ENCODE measurements around the gene CCDC74B. TPM values are rescaled to one million over a fixed set of nuclear protein-coding genes. Genes with fewer than 3 reads are reported as not detected.
"Not testable (repeated sequence)": the region's sequence is repeated elsewhere in the genome, so short reads cannot be mapped to it uniquely, and the experiment has no call there.

Gene CCDC74B
- total RNA-seq, 2 donors from 2014 or later = 1.3 to 4.4 TPM

- not testable (repeated sequence) for H3K4me1 Mint-ChIP-seq; ATAC-seq (replicated peaks); H3K9me3 Mint-ChIP-seq; H3K4me3 Mint-ChIP-seq; H3K27me3 Mint-ChIP-seq; H3K27ac Mint-ChIP-seq
- peaks cover 12% of the 10 kb centered on the region for H3K36me3 Mint-ChIP-seq (ENCODE audit: low read depth)
Measured at GRCh38 chr2:130148515-130148914, 3.6 kb upstream of the CCDC74B start.

GRCh38 chr2:130143266-130144039, 1.5 kb downstream of the CCDC74B start:
- H3K4me3 Mint-ChIP-seq = peak overlapping the region; percentile 79
- not testable (repeated sequence) for H3K4me1 Mint-ChIP-seq; H3K27me3 Mint-ChIP-seq; ATAC-seq (replicated peaks); H3K36me3 Mint-ChIP-seq (ENCODE audit: low read depth); H3K27ac Mint-ChIP-seq; H3K9me3 Mint-ChIP-seq

- not testable (repeated sequence) for H3K27ac Mint-ChIP-seq; H3K36me3 Mint-ChIP-seq (ENCODE audit: low read depth); H3K27me3 Mint-ChIP-seq; ATAC-seq (replicated peaks); H3K4me1 Mint-ChIP-seq; H3K9me3 Mint-ChIP-seq
- peak overlapping the region; percentile 79 for H3K4me3 Mint-ChIP-seq
Measured at GRCh38 chr2:130142396-130143265, 2.3 kb downstream of the CCDC74B start.

GRCh38 chr2:130141645-130142370, 3.1 kb downstream of the CCDC74B start:
- not testable (repeated sequence) for H3K27ac Mint-ChIP-seq; H3K4me3 Mint-ChIP-seq; ATAC-seq (replicated peaks); H3K36me3 Mint-ChIP-seq (ENCODE audit: low read depth); H3K9me3 Mint-ChIP-seq; H3K4me1 Mint-ChIP-seq; H3K27me3 Mint-ChIP-seq

GRCh38 chr2:130141002-130141401, 3.9 kb downstream of the CCDC74B start:
- H3K27ac Mint-ChIP-seq; H3K4me1 Mint-ChIP-seq; H3K36me3 Mint-ChIP-seq (ENCODE audit: low read depth); H3K4me3 Mint-ChIP-seq; H3K27me3 Mint-ChIP-seq; H3K9me3 Mint-ChIP-seq; ATAC-seq (replicated peaks): not testable (repeated sequence)

- H3K27ac Mint-ChIP-seq; H3K9me3 Mint-ChIP-seq; H3K4me1 Mint-ChIP-seq; H3K36me3 Mint-ChIP-seq (ENCODE audit: low read depth); H3K27me3 Mint-ChIP-seq; ATAC-seq (replicated peaks); H3K4me3 Mint-ChIP-seq: not testable (repeated sequence)
Measured at GRCh38 chr2:130140516-130140915, 4.4 kb downstream of the CCDC74B start.

- not testable (repeated sequence) for H3K27ac Mint-ChIP-seq, H3K9me3 Mint-ChIP-seq, H3K4me1 Mint-ChIP-seq
Measured at GRCh38 chr2:130139331-130140280, 5.3 kb downstream of the CCDC74B start.

GRCh38 chr2:130138841-130139251, 6.1 kb downstream of the CCDC74B start:
- not testable (repeated sequence) for ATAC-seq (replicated peaks)

More at GRCh38 chr2:130139331-130140280, 5.3 kb downstream of the CCDC74B start:
- not testable (repeated sequence) for ATAC-seq (replicated peaks); H3K36me3 Mint-ChIP-seq (ENCODE audit: low read depth); H3K27me3 Mint-ChIP-seq; H3K4me3 Mint-ChIP-seq

GRCh38 chr2:130138326-130138725, 6.6 kb downstream of the CCDC74B start:
- H3K27me3 Mint-ChIP-seq; H3K27ac Mint-ChIP-seq; H3K4me3 Mint-ChIP-seq; H3K9me3 Mint-ChIP-seq; H3K4me1 Mint-ChIP-seq; H3K36me3 Mint-ChIP-seq (ENCODE audit: low read depth); ATAC-seq (replicated peaks): not testable (repeated sequence)

More at GRCh38 chr2:130138841-130139251, 6.1 kb downstream of the CCDC74B start:
- H3K4me1 Mint-ChIP-seq; H3K4me3 Mint-ChIP-seq; H3K9me3 Mint-ChIP-seq; H3K27me3 Mint-ChIP-seq; H3K27ac Mint-ChIP-seq; H3K36me3 Mint-ChIP-seq (ENCODE audit: low read depth): not testable (repeated sequence)

- not testable (repeated sequence) for H3K27ac Mint-ChIP-seq; H3K4me3 Mint-ChIP-seq; ATAC-seq (replicated peaks); H3K27me3 Mint-ChIP-seq; H3K4me1 Mint-ChIP-seq; H3K9me3 Mint-ChIP-seq; H3K36me3 Mint-ChIP-seq (ENCODE audit: low read depth)
Measured at GRCh38 chr2:130137118-130137517, 7.8 kb downstream of the CCDC74B start.

- not testable (repeated sequence) for H3K9me3 Mint-ChIP-seq; H3K4me3 Mint-ChIP-seq; ATAC-seq (replicated peaks); H3K36me3 Mint-ChIP-seq (ENCODE audit: low read depth); H3K27me3 Mint-ChIP-seq; H3K27ac Mint-ChIP-seq; H3K4me1 Mint-ChIP-seq
Measured at GRCh38 chr2:130136546-130136945, 8.4 kb downstream of the CCDC74B start.

GRCh38 chr2:130135692-130136541, 9.0 kb downstream of the CCDC74B start:
- no peaks in the 10 kb centered on the region for H3K36me3 Mint-ChIP-seq (ENCODE audit: low read depth)
- no peaks in the 10 kb centered on the region for H3K9me3 Mint-ChIP-seq
- no peak overlapping the region for H3K27ac Mint-ChIP-seq
- H3K27me3 Mint-ChIP-seq = no peaks in the 10 kb centered on the region
- ATAC-seq (replicated peaks) = no peak
- no peaks in the 10 kb centered on the region for H3K4me1 Mint-ChIP-seq
- H3K4me3 Mint-ChIP-seq = no peak overlapping the region

- H3K36me3 Mint-ChIP-seq (ENCODE audit: low read depth); H3K27ac Mint-ChIP-seq; H3K27me3 Mint-ChIP-seq; H3K9me3 Mint-ChIP-seq; H3K4me3 Mint-ChIP-seq; ATAC-seq (replicated peaks); H3K4me1 Mint-ChIP-seq: not testable (repeated sequence)
Measured at GRCh38 chr2:130129120-130129829, 15.6 kb downstream of the CCDC74B start, which contains the start of gene POTEF. POTEF (minus strand) TSS chr2:130129222; CDS start chr2:130120515, 8,707 bp downstream.
